Subcutaneous adipose tissue (tissue), 4 donors: ENCODE results near the gene TBC1D5. TPM values are rescaled to one million over a fixed set of nuclear protein-coding genes. Genes with fewer than 3 reads are reported as not detected.

ENCODE experiments used
- CTCF ChIP-seq: fragments of 450-650 bp; IDR thresholded peaks from one replicate; pipeline ENCODE4 v1.5.1; 2016; ENCODE audit warnings: low read depth, mild to moderate bottlenecking, control low read depth, antibody characterized with exemption, moderate library complexity
- total RNA-seq, 4 donors: library from RNA; depleted of rRNA; stranded (reverse); fragments of >200 nt; gene quantifications; one replicate each; pipeline ENCODE4 v1.1.0, GENCODE V29; 2016

The TBC1D5 gene
- total RNA-seq, 4 donors from 2014 or later, result 76.3 to 91.1 (median 81.3) TPM

- no peak for TF ChIP-seq CTCF
Observed at GRCh38 chr3:17181413-17181907, 561.0 kb downstream of the TBC1D5 start.

GRCh38 chr3:17179381-17180205, 562.8 kb downstream of the TBC1D5 start:
- TF ChIP-seq CTCF, result no peak

GRCh38 chr3:17176757-17177156, 565.7 kb downstream of the TBC1D5 start:
- TF ChIP-seq CTCF, result no peak

GRCh38 chr3:17175187-17175807, 567.1 kb downstream of the TBC1D5 start:
- TF ChIP-seq CTCF, result no peak

GRCh38 chr3:17166369-17166768, 576.1 kb downstream of the TBC1D5 start:
- TF ChIP-seq CTCF, result no peak

GRCh38 chr3:17162116-17162515, 580.3 kb downstream of the TBC1D5 start:
- no peak for TF ChIP-seq CTCF

- no peak for TF ChIP-seq CTCF
Observed at GRCh38 chr3:17160597-17160996, 581.8 kb downstream of the TBC1D5 start.
